HFFc6 (cell line): Measurements from ENCODE around the gene SPRYD4. TPM values are rescaled to one million over a fixed set of nuclear protein-coding genes. Genes with fewer than 3 reads are reported as not detected.

ENCODE experiments used
- DNase-seq: peaks from one replicate; pipeline ENCODE4 v3.0.0-alpha.2; 2018
- H3K27ac Mint-ChIP-seq: 2 replicates; pipeline ENCODE4 v1.8.0; 2020; ENCODE audit warnings: mild to moderate bottlenecking, mixed read lengths
- H3K27me3 Mint-ChIP-seq: 2 replicates; pipeline ENCODE4 v1.8.0; 2021; ENCODE audit warnings: mild to moderate bottlenecking, moderate library complexity, mixed read lengths; ENCODE audit not compliant: insufficient read depth
- H3K36me3 Mint-ChIP-seq: 2 replicates; pipeline ENCODE4 v1.8.0; 2021; ENCODE audit warnings: low read depth, mixed read lengths
- H3K4me1 Mint-ChIP-seq: 2 replicates; pipeline ENCODE4 v1.8.0; 2020; ENCODE audit warnings: low read depth, mixed read lengths
- H3K4me3 Mint-ChIP-seq: 2 replicates; pipeline ENCODE4 v1.8.0; 2020; ENCODE audit warnings: mild to moderate bottlenecking, moderate library complexity, mixed read lengths
- H3K9me3 Mint-ChIP-seq: 2 replicates; pipeline ENCODE4 v1.8.0; 2020; ENCODE audit warnings: mild to moderate bottlenecking, mixed read lengths
- CTCF ChIP-seq: fragments of 200-600 bp; sonication (generic); IDR thresholded peaks from 2 replicates; pipeline ENCODE4 v1.5.0; 2021; ENCODE audit warnings: antibody characterized with exemption, mild to moderate bottlenecking
- total RNA-seq, 6 experiments: library from RNA; stranded (reverse); fragmentation: NEBNext Ultra II Directional; extraction: Animal tissue kit (Norgen Biotek cat#: 25700); gene quantifications; 2 replicates in 1 of 6; 3 replicates in 5 of 6; pipeline ENCODE4 v1.2.3, GENCODE V29; 2021

Gene SPRYD4
- total RNA-seq, 6 experiments from 2014 or later: 2.4 to 2.9 (median 2.5) TPM

- no peaks in the 10 kb centered on the region for H3K9me3 Mint-ChIP-seq
- TF ChIP-seq CTCF: no peak
- H3K4me1 Mint-ChIP-seq: peaks cover 55% of the 10 kb centered on the region
- H3K4me3 Mint-ChIP-seq: peak overlapping the region; percentile 92
- DNase-seq: no peak
- H3K36me3 Mint-ChIP-seq: peaks cover 8% of the 10 kb centered on the region; the same call in 1 of the 2 replicates
- no peaks in the 10 kb centered on the region for H3K27me3 Mint-ChIP-seq
- peak overlapping the region; percentile 72 for H3K27ac Mint-ChIP-seq
Observed at GRCh38 chr12:56521209-56521589, 52.8 kb downstream of the SPRYD4 start.

GRCh38 chr12:56521590-56522371, 53.4 kb downstream of the SPRYD4 start, which contains the start of gene RBMS2:
TSS of gene RBMS2 (plus strand) at chr12:56521820. CDS start at chr12:56522024, 204 bp downstream.
- Mint-ChIP-seq H3K9me3 (no peaks in the 10 kb centered on the region), H3K27ac (peak within 1 kb of the TSS; percentile 72), H3K36me3 (peaks cover 8% of the 10 kb centered on the region; the same call in 1 of the 2 replicates), H3K4me1 (peaks cover 55% of the 10 kb centered on the region), H3K27me3 (no peaks in the 10 kb centered on the region), H3K4me3 (peak within 1 kb of the TSS; percentile 92)
- DNase-seq: peak; percentile 91
- TF ChIP-seq CTCF: no peak

GRCh38 chr12:56522411-56523193, 54.2 kb downstream of the SPRYD4 start:
- peaks cover 63% of the 10 kb centered on the region for H3K4me1 Mint-ChIP-seq

GRCh38 chr12:56528846-56529245, 60.5 kb downstream of the SPRYD4 start:
- Mint-ChIP-seq H3K27me3 (no peaks in the 10 kb centered on the region; the same call in 1 of the 2 replicates), H3K4me1 (peaks cover 58% of the 10 kb centered on the region), H3K4me3 (no peak overlapping the region), H3K36me3 (peaks cover 31% of the 10 kb centered on the region), H3K9me3 (no peaks in the 10 kb centered on the region), H3K27ac (no peak overlapping the region; the same call in 1 of the 2 replicates)
- no peak for DNase-seq
- no peak for TF ChIP-seq CTCF

More at GRCh38 chr12:56522411-56523193, 54.2 kb downstream of the SPRYD4 start:
- Mint-ChIP-seq H3K9me3 (no peaks in the 10 kb centered on the region), H3K27ac (peak overlapping the region; percentile 72), H3K36me3 (peaks cover 8% of the 10 kb centered on the region; the same call in 1 of the 2 replicates), H3K4me3 (peak overlapping the region; percentile 92), H3K27me3 (no peaks in the 10 kb centered on the region)
- DNase-seq: peak; percentile 9
- TF ChIP-seq CTCF: no peak

Other genes starting within 250 kb of the SPRYD4 start
- 100 to 1,000 TPM in 1 of 6 experiments, 10 to 100 TPM in 5; 65.9 to 103 (median 71.2) TPM for gene RNF41, start 246.7 kb upstream of the SPRYD4 start, total RNA-seq
- 10 to 100 TPM; 46.8 to 53.6 (median 49.4) TPM for gene NABP2, start 244.2 kb upstream of the SPRYD4 start, total RNA-seq
- gene SLC39A5, start 238.5 kb upstream of the SPRYD4 start, total RNA-seq: under 1 TPM in 1 of 6 experiments, not detected in 5; 0.10 TPM
- 10 to 100 TPM; 57.9 to 87.8 (median 68.6) TPM for gene ANKRD52, start 210.2 kb upstream of the SPRYD4 start, total RNA-seq
- gene COQ10A, start 201.6 kb upstream of the SPRYD4 start, total RNA-seq: 10 to 100 TPM in 1 of 6 experiments, 1 to 10 TPM in 5; 6.4 to 10.7 (median 8.2) TPM
- gene CS, start 168.2 kb upstream of the SPRYD4 start, total RNA-seq: 100 to 1,000 TPM; 196 to 247 (median 232) TPM
- gene CNPY2, start 152.6 kb upstream of the SPRYD4 start, total RNA-seq: 100 to 1,000 TPM; 177 to 275 (median 188) TPM
- gene PAN2, start 134.6 kb upstream of the SPRYD4 start, total RNA-seq: 10 to 100 TPM in 5 of 6 experiments, 1 to 10 TPM in 1; 9.0 to 16.7 (median 14.6) TPM
- gene IL23A, start 129.7 kb upstream of the SPRYD4 start, total RNA-seq: under 1 TPM in 1 of 6 experiments, not detected in 5; 0.38 TPM
- gene STAT2, start 108.5 kb upstream of the SPRYD4 start, total RNA-seq: 100 to 1,000 TPM in 2 of 6 experiments, 10 to 100 TPM in 4; 78.6 to 105 (median 95.2) TPM
- gene APOF, start 105.7 kb upstream of the SPRYD4 start, total RNA-seq: not detected
- gene TIMELESS, start 19.2 kb upstream of the SPRYD4 start, total RNA-seq: 10 to 100 TPM; 10.4 to 23.1 (median 21.3) TPM
- under 1 TPM in 1 of 6 experiments, not detected in 5; 0.28 TPM for gene MIP, start 13.9 kb upstream of the SPRYD4 start, total RNA-seq
- not detected for gene GLS2, start 19.6 kb downstream of the SPRYD4 start, total RNA-seq
- 10 to 100 TPM; 77.0 to 83.2 (median 81.7) TPM for gene RBMS2, start 53.2 kb downstream of the SPRYD4 start, total RNA-seq
- gene BAZ2A, start 161.7 kb downstream of the SPRYD4 start, total RNA-seq: 10 to 100 TPM; 54.2 to 60.4 (median 57.3) TPM
- gene ATP5F1B, start 177.4 kb downstream of the SPRYD4 start, total RNA-seq: 100 to 1,000 TPM; 690 to 799 (median 765) TPM
- 100 to 1,000 TPM; 177 to 229 (median 216) TPM for gene PTGES3, start 219.7 kb downstream of the SPRYD4 start, total RNA-seq